Endothelial cell of umbilical vein (primary cell): Measurements from ENCODE around the gene ELK3.

Experiments
- CTCF ChIP-seq, 2 donors: IDR thresholded peaks; 1 replicate in 1 of 2; 2 replicates in 1 of 2; pipeline ENCODE4 v1.5.1; 2011; ENCODE audit warnings: low read length in 2 of 2, mild to moderate bottlenecking in 2 of 2, moderate library complexity in 2 of 2, control low read depth in 1 of 2, inconsistent platforms in 1 of 2, low read depth in 1 of 2; ENCODE audit not compliant: insufficient read depth in 1 of 2; ENCODE audit errors: extremely low read depth in 1 of 2
- EZH2 ChIP-seq: IDR thresholded peaks from 2 replicates; pipeline ENCODE4 v1.6.1; 2012; ENCODE audit warnings: borderline replicate concordance, low read depth, mild to moderate bottlenecking, moderate library complexity, low read length, inconsistent platforms; ENCODE audit not compliant: severe bottlenecking
- POLR2A ChIP-seq: IDR thresholded peaks from 2 replicates; pipeline ENCODE4 v1.6.1; 2012; ENCODE audit warnings: low read depth, mild to moderate bottlenecking, control low read depth, low read length
- POLR2AphosphoS5 ChIP-seq: IDR thresholded peaks from 2 replicates; pipeline ENCODE4 v1.6.1; 2012; ENCODE audit warnings: low read depth, mild to moderate bottlenecking, control low read depth, low read length, moderate library complexity; ENCODE audit not compliant: insufficient read depth

GRCh38 chr12:96239711-96240635 lies 45.8 kb downstream of the ELK3 start:
- TF ChIP-seq CTCF (IDR thresholded peaks at IDR 0.05; ENCODE audit: extremely low read depth in 1 of 2, insufficient read depth in 1 of 2, low read depth in 1 of 2, low read length in 2 of 2): no peak
- TF ChIP-seq POLR2AphosphoS5: no peak
- no peak for TF ChIP-seq EZH2
- TF ChIP-seq POLR2A: no peak
